GM19455 (cell line): Measurements from ENCODE around the gene ENKD1.

Source experiments
- ATAC-seq: cut with Tn5 transposase; IDR thresholded peaks from one replicate; pipeline ENCODE4 v1.9.1; 2021; ENCODE audit not compliant: unreplicated experiment

Gene ENKD1

GRCh38 chr16:67679935-67680897, 13.7 kb upstream of the ENKD1 start:
- no peak for ATAC-seq

GRCh38 chr16:67678354-67679023, 11.9 kb upstream of the ENKD1 start:
- no peak for ATAC-seq

GRCh38 chr16:67677712-67678111, 11.2 kb upstream of the ENKD1 start:
- ATAC-seq: no peak

GRCh38 chr16:67676939-67677338, 10.4 kb upstream of the ENKD1 start:
- no peak for ATAC-seq

- no peak for ATAC-seq
These were observed 10.0 kb upstream of the ENKD1 start for GRCh38 chr16:67676516-67676915.

GRCh38 chr16:67675999-67676398, 9.4 kb upstream of the ENKD1 start:
- no peak for ATAC-seq

- no peak for ATAC-seq
These were observed 9.0 kb upstream of the ENKD1 start for GRCh38 chr16:67675579-67675935.

GRCh38 chr16:67674851-67675578, 8.5 kb upstream of the ENKD1 start:
- no peak for ATAC-seq

GRCh38 chr16:67673712-67674580, 7.4 kb upstream of the ENKD1 start:
- no peak for ATAC-seq

GRCh38 chr16:67672739-67673662, 6.5 kb upstream of the ENKD1 start:
- no peak for ATAC-seq

GRCh38 chr16:67672306-67672705, 5.8 kb upstream of the ENKD1 start:
- ATAC-seq: no peak

GRCh38 chr16:67669499-67670101, 3.0 kb upstream of the ENKD1 start:
- no peak for ATAC-seq

- no peak for ATAC-seq
These were observed 2.1 kb upstream of the ENKD1 start for GRCh38 chr16:67668495-67669157.

- peak; percentile 53 for ATAC-seq
These were observed 1.4 kb upstream of the ENKD1 start for GRCh38 chr16:67667817-67668494.

GRCh38 chr16:67667453-67667816, 885 bp upstream of the ENKD1 start:
- no peak for ATAC-seq

GRCh38 chr16:67666032-67666551, 458 bp downstream of the ENKD1 start:
- no peak for ATAC-seq

- ATAC-seq: no peak
These were observed 952 bp downstream of the ENKD1 start for GRCh38 chr16:67665598-67665997.

GRCh38 chr16:67664871-67665270, 1.7 kb downstream of the ENKD1 start:
- no peak for ATAC-seq
